OCI-LY3 (cell line): ENCODE results near the gene PCP2.

Experiments
- H2AFZ ChIP-seq: fragments of 200-600, 300-600 bp; shearing (Covaris generic); 2 replicates; pipeline ENCODE4 v1.6.0; 2014; ENCODE audit warnings: antibody characterized with exemption, low read depth, low read length
- H3K27ac ChIP-seq: fragments of 200-600, 300-600 bp; sonication (generic); 2 replicates; pipeline ENCODE4 v1.5.1; 2014; ENCODE audit warnings: mild to moderate bottlenecking, low read length, moderate library complexity, mixed read lengths
- H3K27me3 ChIP-seq: fragments of 200-600, 300-600 bp; sonication (generic); 2 replicates; pipeline ENCODE4 v1.6.1; 2014; ENCODE audit warnings: low read depth, low read length, mixed read lengths
- H3K36me3 ChIP-seq: fragments of 200-600, 300-600 bp; sonication (generic); replicated peaks from 2 replicates; pipeline ENCODE3; 2014; ENCODE audit warnings: low read depth, low read length, mixed read lengths
- H3K4me1 ChIP-seq: fragments of 300-600, 200-600 bp; sonication (generic); 2 replicates; pipeline ENCODE4 v1.6.1; 2014; ENCODE audit warnings: low read length, mixed read lengths
- H3K4me2 ChIP-seq: fragments of 200-600, 300-600 bp; sonication (generic); 2 replicates; pipeline ENCODE4 v1.6.1; 2014; ENCODE audit warnings: low read length, mixed read lengths
- H3K4me3 ChIP-seq: fragments of 300-600, 200-600 bp; sonication (generic); 2 replicates; pipeline ENCODE4 v1.5.1; 2014; ENCODE audit warnings: antibody characterized with exemption, mild to moderate bottlenecking, low read length, moderate library complexity
- H3K79me2 ChIP-seq: fragments of 300-600, 200-600 bp; shearing (Covaris generic); 2 replicates; pipeline ENCODE4 v1.6.1; 2014; ENCODE audit warnings: mild to moderate bottlenecking, low read length, mixed read lengths
- H3K9ac ChIP-seq: fragments of 300-600, 200-600 bp; shearing (Covaris generic); 2 replicates; pipeline ENCODE4 v1.6.0; 2014; ENCODE audit warnings: mild to moderate bottlenecking, low read length, moderate library complexity
- H3K9me3 ChIP-seq: fragments of 200-600, 300-600 bp; shearing (Covaris generic); 2 replicates; pipeline ENCODE4 v1.6.1; 2014; ENCODE audit warnings: low read length, mixed read lengths; ENCODE audit not compliant: insufficient read depth
- H4K20me1 ChIP-seq: fragments of 200-600, 300-600 bp; sonication (generic); 2 replicates; pipeline ENCODE4 v1.6.1; 2016; ENCODE audit warnings: low read length, mixed read lengths; ENCODE audit not compliant: insufficient read depth
- EZH2phosphoT487 ChIP-seq: fragments of 200-600 bp; shearing (Covaris generic); IDR thresholded peaks from 2 replicates; pipeline ENCODE4 v1.6.1; 2018; ENCODE audit warnings: antibody characterized with exemption, mixed run types, low read depth
- TF ChIP-seq, protein P1 (sequence below): fragments of 200-600, 300-600 bp; sonication (generic); IDR thresholded peaks from 2 replicates; pipeline ENCODE4 v1.5.1; 2014; ENCODE audit warnings: antibody characterized with exemption, low read length, low read depth

PCP2 gene

DNA sequence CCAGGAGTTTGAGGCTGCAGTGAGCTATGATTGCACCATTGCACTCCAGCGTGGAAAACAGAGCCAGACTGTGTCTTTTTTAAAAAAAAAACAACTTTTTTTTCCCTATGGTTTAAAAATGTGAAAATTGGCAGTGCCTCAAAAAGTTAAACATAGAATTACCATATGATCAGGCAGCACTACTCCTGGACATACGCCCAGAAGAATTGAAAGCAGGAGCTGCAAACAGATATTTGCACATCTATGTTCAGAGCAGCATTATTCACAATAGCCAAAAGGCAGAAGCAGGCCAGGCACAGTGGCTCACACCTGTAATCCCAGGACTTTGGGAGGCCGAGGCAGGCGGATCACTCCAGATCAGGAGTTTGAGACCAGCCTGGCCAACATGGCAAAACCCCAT is 31.6 kb upstream of the PCP2 start:
- no peak overlapping the region for H2AFZ ChIP-seq
- no peak overlapping the region for H3K4me3 ChIP-seq
- H3K79me2 ChIP-seq: no peaks in the 10 kb centered on the region
- H3K4me1 ChIP-seq: no peaks in the 10 kb centered on the region
- no peak overlapping the region for H3K4me2 ChIP-seq
- no peaks in the 10 kb centered on the region for H4K20me1 ChIP-seq
- no peak for TF ChIP-seq EZH2phosphoT487
- TF ChIP-seq, protein P1, sequence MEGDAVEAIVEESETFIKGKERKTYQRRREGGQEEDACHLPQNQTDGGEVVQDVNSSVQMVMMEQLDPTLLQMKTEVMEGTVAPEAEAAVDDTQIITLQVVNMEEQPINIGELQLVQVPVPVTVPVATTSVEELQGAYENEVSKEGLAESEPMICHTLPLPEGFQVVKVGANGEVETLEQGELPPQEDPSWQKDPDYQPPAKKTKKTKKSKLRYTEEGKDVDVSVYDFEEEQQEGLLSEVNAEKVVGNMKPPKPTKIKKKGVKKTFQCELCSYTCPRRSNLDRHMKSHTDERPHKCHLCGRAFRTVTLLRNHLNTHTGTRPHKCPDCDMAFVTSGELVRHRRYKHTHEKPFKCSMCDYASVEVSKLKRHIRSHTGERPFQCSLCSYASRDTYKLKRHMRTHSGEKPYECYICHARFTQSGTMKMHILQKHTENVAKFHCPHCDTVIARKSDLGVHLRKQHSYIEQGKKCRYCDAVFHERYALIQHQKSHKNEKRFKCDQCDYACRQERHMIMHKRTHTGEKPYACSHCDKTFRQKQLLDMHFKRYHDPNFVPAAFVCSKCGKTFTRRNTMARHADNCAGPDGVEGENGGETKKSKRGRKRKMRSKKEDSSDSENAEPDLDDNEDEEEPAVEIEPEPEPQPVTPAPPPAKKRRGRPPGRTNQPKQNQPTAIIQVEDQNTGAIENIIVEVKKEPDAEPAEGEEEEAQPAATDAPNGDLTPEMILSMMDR: no peak
- no peak overlapping the region for H3K27ac ChIP-seq
- no peaks in the 10 kb centered on the region for H3K9me3 ChIP-seq
- no peak overlapping the region for H3K9ac ChIP-seq
- no peaks in the 10 kb centered on the region for H3K36me3 ChIP-seq
- peaks cover 8% of the 10 kb centered on the region; the same call in 1 of the 2 replicates for H3K27me3 ChIP-seq

DNA sequence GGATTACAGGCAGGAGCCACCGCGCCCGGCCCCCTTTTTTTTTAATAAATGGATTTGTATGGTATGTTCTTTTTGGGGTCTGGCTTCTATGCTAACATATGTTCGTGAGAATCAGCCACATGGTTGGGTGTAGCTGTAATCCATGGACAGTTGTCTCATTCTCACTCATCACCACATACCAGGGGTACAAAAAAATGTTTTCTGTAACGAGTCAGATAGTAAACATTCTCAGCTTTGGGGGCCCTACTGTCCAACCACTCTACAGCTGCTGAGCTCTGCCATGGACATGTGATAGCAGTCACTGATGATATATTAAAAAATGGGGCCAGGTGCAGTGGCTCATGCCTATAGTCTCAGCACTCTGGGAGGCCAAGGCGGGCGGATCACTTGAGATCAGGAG is 30.2 kb upstream of the PCP2 start:
- Histone ChIP-seq H3K9me3 (no peaks in the 10 kb centered on the region), H4K20me1 (no peaks in the 10 kb centered on the region), H3K27me3 (peaks cover under 1% of the 10 kb centered on the region; the same call in 1 of the 2 replicates), H3K27ac (no peak overlapping the region), H3K4me2 (no peak overlapping the region), H2AFZ (no peak overlapping the region), H3K36me3 (no peaks in the 10 kb centered on the region), H3K4me1 (no peaks in the 10 kb centered on the region), H3K4me3 (no peak overlapping the region), H3K79me2 (no peaks in the 10 kb centered on the region), H3K9ac (no peak overlapping the region)
- TF ChIP-seq, protein P1: no peak
- no peak for TF ChIP-seq EZH2phosphoT487

DNA sequence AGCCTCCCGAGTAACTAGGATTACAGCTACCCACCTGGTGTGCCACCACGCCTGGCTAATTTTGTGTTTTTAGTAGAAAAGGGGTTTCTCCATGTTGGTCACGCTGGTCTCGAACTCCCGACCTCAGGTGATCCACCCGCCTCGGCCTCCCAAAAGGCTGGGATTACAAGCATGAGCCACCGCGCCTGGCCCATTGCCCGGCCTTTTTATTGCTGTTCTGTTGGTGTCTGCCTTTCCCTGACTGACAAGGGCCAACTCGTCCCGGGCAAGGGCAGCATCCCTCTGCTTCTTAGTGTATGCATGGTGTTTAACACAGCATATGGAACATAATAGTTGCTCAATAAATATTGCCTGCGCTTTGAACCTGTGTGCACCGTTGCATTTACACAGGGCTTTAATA is 29.1 kb upstream of the PCP2 start:
- Histone ChIP-seq H3K27ac (no peak overlapping the region), H3K9ac (no peak overlapping the region), H3K4me1 (no peaks in the 10 kb centered on the region; the same call in 1 of the 2 replicates), H3K27me3 (peaks cover 7% of the 10 kb centered on the region), H4K20me1 (no peaks in the 10 kb centered on the region), H2AFZ (no peak overlapping the region), H3K4me3 (no peak overlapping the region), H3K36me3 (no peaks in the 10 kb centered on the region), H3K9me3 (no peaks in the 10 kb centered on the region), H3K4me2 (no peak overlapping the region), H3K79me2 (no peaks in the 10 kb centered on the region)
- no peak for TF ChIP-seq EZH2phosphoT487
- TF ChIP-seq, protein P1: no peak

DNA sequence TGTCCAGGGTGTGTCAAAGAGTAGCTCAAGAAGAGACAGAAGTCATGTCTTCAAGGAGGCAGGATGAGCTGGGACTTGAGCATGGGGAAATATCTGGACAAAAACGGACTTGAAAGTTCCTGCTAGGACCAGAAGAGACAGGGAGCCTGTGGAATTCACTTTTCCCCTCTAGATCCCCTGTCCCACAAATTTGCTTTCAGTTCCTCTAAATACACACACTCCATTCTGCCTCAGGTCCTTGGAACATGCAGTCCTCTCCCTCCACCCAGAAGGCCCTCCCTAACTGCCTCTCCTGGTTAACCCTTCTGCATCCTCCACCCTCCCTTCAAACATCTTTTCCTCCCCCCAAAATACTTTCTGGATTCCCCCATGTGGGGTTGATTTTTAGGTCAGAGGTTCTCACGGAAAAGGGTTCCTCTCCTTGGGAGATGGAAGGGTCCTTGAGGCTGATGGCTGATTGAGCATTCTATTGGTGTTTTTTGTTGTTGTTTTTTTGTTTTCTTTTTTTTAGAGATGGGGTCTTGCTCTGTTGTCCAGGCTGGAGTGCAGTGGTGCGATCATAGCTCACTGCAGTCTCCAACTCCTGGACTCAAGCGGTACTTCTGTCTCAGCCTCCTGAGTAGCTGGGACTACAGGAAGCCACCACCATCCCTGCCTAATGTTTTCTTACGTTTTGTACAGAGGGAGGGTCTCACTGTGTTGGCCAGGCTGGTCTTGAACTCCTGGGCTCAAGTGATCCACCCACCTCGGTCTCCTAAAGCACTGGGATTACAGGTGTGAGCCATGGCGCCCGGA is 28.4 kb upstream of the PCP2 start:
- TF ChIP-seq, protein P1: no peak
- TF ChIP-seq EZH2phosphoT487: no peak
- H3K4me2 ChIP-seq: no peak overlapping the region
- H4K20me1 ChIP-seq: no peaks in the 10 kb centered on the region
- peaks cover 7% of the 10 kb centered on the region for H3K27me3 ChIP-seq
- H3K9ac ChIP-seq: no peak overlapping the region
- H3K4me1 ChIP-seq: no peaks in the 10 kb centered on the region; the same call in 1 of the 2 replicates
- no peak overlapping the region for H3K27ac ChIP-seq
- no peaks in the 10 kb centered on the region for H3K9me3 ChIP-seq
- no peaks in the 10 kb centered on the region for H3K36me3 ChIP-seq
- H3K4me3 ChIP-seq: no peak overlapping the region
- H3K79me2 ChIP-seq: no peaks in the 10 kb centered on the region
- no peak overlapping the region for H2AFZ ChIP-seq
